Endothelial cell of umbilical vein (primary cell): ENCODE data around the gene ALK. TPM values are rescaled to one million over a fixed set of nuclear protein-coding genes. Genes with fewer than 3 reads are reported as not detected.
A peak's percentile ranks its signal among the peaks of the same experiment; 100 is the strongest.

Source experiments
- BruUV-seq: library from RNA; stranded (reverse); fragments of 400-500 nt; replicated peaks from 2 replicates; lab custom pipeline; 2021; lab: Mats Ljungman, UMichigan
- CTCF ChIA-PET: fragments of 300-600, 350-600 bp; sonication (Branson Sonifier 250); formaldehyde crosslinking; loops from one replicate; lab custom pipeline; 2021; ENCODE audit warnings: antibody characterized with exemption, inconsistent platforms; lab: Charles Lee
- POLR2A ChIA-PET: fragments of 300-600, 350-600 bp; sonication (Branson Sonifier 250); formaldehyde crosslinking; loops from one replicate; lab custom pipeline; 2021; ENCODE audit warnings: antibody characterized with exemption, inconsistent platforms; lab: Charles Lee
- DNase-seq: peaks from one replicate; pipeline ENCODE4 v3.0.0-alpha.2; 2011; ENCODE audit warnings: low read depth, low spot score
- FAIRE-seq: peaks from 2 replicates; lab custom pipeline; 2011; peaks lifted over from hg19 to GRCh38; lab: Jason Lieb, UNC
- H2AFZ ChIP-seq: 2 replicates; pipeline ENCODE4 v1.6.0; 2012; ENCODE audit warnings: low read depth, low read length, control low read depth, inconsistent platforms
- H3K27ac ChIP-seq: 2 replicates; pipeline ENCODE4 v1.5.1; 2011; ENCODE audit warnings: low read depth, mild to moderate bottlenecking, control low read depth, low read length, moderate library complexity; ENCODE audit not compliant: insufficient read depth
- H3K27me3 ChIP-seq, 2 experiments: 2 replicates each; pipeline versions ENCODE4 v1.6.0 to v1.6.1; 2011; ENCODE audit warnings: low read length in 2 of 2, mixed read lengths in 1 of 2; ENCODE audit not compliant: control insufficient read depth in 2 of 2, insufficient read depth in 2 of 2
- H3K36me3 ChIP-seq, 2 experiments: 2 replicates in 1 of 2; 3 replicates in 1 of 2; pipeline ENCODE4 v1.5.1; 2011; ENCODE audit warnings: low read length in 2 of 2, mild to moderate bottlenecking in 1 of 2, moderate library complexity in 1 of 2; ENCODE audit not compliant: control insufficient read depth in 2 of 2, insufficient read depth in 2 of 2; ENCODE audit errors: extremely low read depth in 1 of 2
- H3K4me1 ChIP-seq: 3 replicates; pipeline ENCODE4 v1.5.1; 2011; ENCODE audit warnings: mild to moderate bottlenecking, low read length; ENCODE audit not compliant: control insufficient read depth, insufficient read depth; ENCODE audit errors: extremely low read depth
- H3K4me2 ChIP-seq: 2 replicates; pipeline ENCODE4 v1.6.1; 2011; ENCODE audit warnings: low read length, control low read depth, mixed read lengths; ENCODE audit not compliant: insufficient read depth
- H3K4me3 ChIP-seq, 3 experiments: fragments of 200-600 bp in 1 of 3; sonication (generic), shearing (Covaris generic) in 1 of 3; replicated peaks in 1 of 3; 2 replicates each; pipeline ENCODE4 v1.5.1; 2011 to 2016; ENCODE audit warnings: control low read depth in 3 of 3, low read length in 3 of 3, mild to moderate bottlenecking in 2 of 3, inconsistent platforms in 1 of 3, low read depth in 1 of 3, moderate library complexity in 1 of 3; ENCODE audit not compliant: insufficient read depth in 1 of 3
- H3K79me2 ChIP-seq: 2 replicates; pipeline ENCODE4 v1.6.0; 2012; ENCODE audit warnings: low read length, inconsistent platforms; ENCODE audit not compliant: control insufficient read depth, insufficient read depth
- H3K9ac ChIP-seq: replicated peaks from 2 replicates; pipeline ENCODE3; 2011; ENCODE audit warnings: low read length, control low read depth; ENCODE audit not compliant: insufficient read depth; ENCODE audit errors: extremely low read depth
- H3K9me1 ChIP-seq: replicated peaks from 3 replicates; pipeline ENCODE4 v1.6.0; 2011; ENCODE audit warnings: mild to moderate bottlenecking, low read length; ENCODE audit not compliant: control insufficient read depth, insufficient read depth; ENCODE audit errors: extremely low read depth
- H3K9me3 ChIP-seq: replicated peaks from 2 replicates; pipeline ENCODE4 v1.5.1; 2012; ENCODE audit warnings: low read length, inconsistent platforms; ENCODE audit not compliant: control insufficient read depth, insufficient read depth
- H4K20me1 ChIP-seq: replicated peaks from 2 replicates; pipeline ENCODE3; 2011; ENCODE audit warnings: mild to moderate bottlenecking, low read length; ENCODE audit not compliant: control insufficient read depth, insufficient read depth; ENCODE audit errors: extremely low read depth
- CTCF ChIP-seq, 2 donors: IDR thresholded peaks; 1 replicate in 1 of 2; 2 replicates in 1 of 2; pipeline ENCODE4 v1.5.1; 2011; ENCODE audit warnings: low read length in 2 of 2, mild to moderate bottlenecking in 2 of 2, moderate library complexity in 2 of 2, control low read depth in 1 of 2, inconsistent platforms in 1 of 2, low read depth in 1 of 2; ENCODE audit not compliant: insufficient read depth in 1 of 2; ENCODE audit errors: extremely low read depth in 1 of 2
- EZH2 ChIP-seq: IDR thresholded peaks from 2 replicates; pipeline ENCODE4 v1.6.1; 2012; ENCODE audit warnings: borderline replicate concordance, low read depth, mild to moderate bottlenecking, moderate library complexity, low read length, inconsistent platforms; ENCODE audit not compliant: severe bottlenecking
- FOS ChIP-seq: IDR thresholded peaks from 2 replicates; pipeline ENCODE4 v1.6.1; 2011; ENCODE audit warnings: mild to moderate bottlenecking, low read length, moderate library complexity, borderline replicate concordance; ENCODE audit not compliant: insufficient read depth
- GATA2 ChIP-seq: IDR thresholded peaks from 2 replicates; pipeline ENCODE4 v1.7.0; 2011; ENCODE audit warnings: low read depth, mild to moderate bottlenecking, moderate library complexity, mixed read lengths, low read length; ENCODE audit not compliant: insufficient read length, insufficient read depth
- JUN ChIP-seq: IDR thresholded peaks from 2 replicates; pipeline ENCODE4 v1.6.1; 2011; ENCODE audit warnings: borderline replicate concordance, low read depth; ENCODE audit not compliant: insufficient read length, insufficient read depth
- MAX ChIP-seq: IDR thresholded peaks from 2 replicates; pipeline ENCODE4 v1.6.1; 2011; ENCODE audit not compliant: insufficient read depth, insufficient read length
- POLR2A ChIP-seq: IDR thresholded peaks from 2 replicates; pipeline ENCODE4 v1.6.1; 2012; ENCODE audit warnings: low read depth, mild to moderate bottlenecking, control low read depth, low read length
- POLR2AphosphoS5 ChIP-seq: IDR thresholded peaks from 2 replicates; pipeline ENCODE4 v1.6.1; 2012; ENCODE audit warnings: low read depth, mild to moderate bottlenecking, control low read depth, low read length, moderate library complexity; ENCODE audit not compliant: insufficient read depth
- dilution Hi-C: fragments of 300-500 bp; cut with MboI; formaldehyde crosslinking; loops from one replicate; pipeline ENCODE4 v1.15.0; 2019; ENCODE audit warnings: low sequenced_read_pairs; ENCODE audit not compliant: extremely low pct_ligation_motif_present
- intact Hi-C: fragments of 100-400 bp; cut with micrococcal nuclease; formaldehyde crosslinking; loops from one replicate; pipeline ENCODE4 v1.10.0; 2022
- polyA plus RNA-seq, 4 experiments: library from polyadenylated mRNA; depleted of rRNA in 3 of 4; stranded (reverse) in 3 of 4; unstranded in 1 of 4; fragments of >200 nt; gene quantifications; 2 replicates each; pipeline versions ENCODE4 v1.2.1 to v1.2.3, GENCODE V29; 2011 to 2012; ENCODE audit warnings: missing spikeins in 1 of 4
- total RNA-seq: library from RNA; stranded (reverse); gene quantifications from 2 replicates; pipeline ENCODE4 v1.2.3, GENCODE V29; 2021

The ALK gene
- total and polyA plus RNA-seq, 2 donors (not counting 3 experiments of a cell fraction or from before 2014, with no cell fraction given): not detected

GRCh38 chr2:29293830-29294438 lies 627.5 kb downstream of the ALK start:
- Histone ChIP-seq H3K4me1 (no peaks in the 10 kb centered on the region), H3K79me2 (no peaks in the 10 kb centered on the region), H3K27ac (no peak overlapping the region), H3K9me1 (no peaks in the 10 kb centered on the region), H3K27me3 (no peaks in the 10 kb centered on the region), H3K4me3 (no peak overlapping the region), H4K20me1 (no peaks in the 10 kb centered on the region), H2AFZ (no peak overlapping the region), H3K36me3 (no peaks in the 10 kb centered on the region), H3K9ac (no peak overlapping the region), H3K9me3 (no peaks in the 10 kb centered on the region), H3K4me2 (no peak overlapping the region)
- no TSS peak for BruUV-seq
- intact Hi-C loops: no loop called here
- TF ChIP-seq POLR2AphosphoS5 (no peak), EZH2 (no peak), FOS (no peak), GATA2 (no peak), CTCF (IDR thresholded peaks at IDR 0.05; ENCODE audit: extremely low read depth in 1 of 2, insufficient read depth in 1 of 2, low read depth in 1 of 2, low read length in 2 of 2) (no peak), JUN (no peak), MAX (no peak), POLR2A (no peak)
- FAIRE-seq (peak; percentile 59), DNase-seq (peak; percentile 23)
- dilution Hi-C loops: no loop called here
- ChIA-PET POLR2A (no interaction called here), CTCF (interaction anchor here (0.7 to 2.7 kb wide), 3 partner anchors 9 to 45 kb away, joined by 3 to 16 read pairs (median 3); no protein-coding TSS in a partner anchor)
